ENCODE measurements around the gene TJP1. TPM values are rescaled to one million over a fixed set of nuclear protein-coding genes. Genes with fewer than 3 reads are reported as not detected.

The TJP1 gene
- total and polyA plus RNA-seq, 2 of the 8 experiments (the other 6 are each of a cell fraction or from before 2014, with no cell fraction given) = 46.3 to 138 TPM

DNA sequence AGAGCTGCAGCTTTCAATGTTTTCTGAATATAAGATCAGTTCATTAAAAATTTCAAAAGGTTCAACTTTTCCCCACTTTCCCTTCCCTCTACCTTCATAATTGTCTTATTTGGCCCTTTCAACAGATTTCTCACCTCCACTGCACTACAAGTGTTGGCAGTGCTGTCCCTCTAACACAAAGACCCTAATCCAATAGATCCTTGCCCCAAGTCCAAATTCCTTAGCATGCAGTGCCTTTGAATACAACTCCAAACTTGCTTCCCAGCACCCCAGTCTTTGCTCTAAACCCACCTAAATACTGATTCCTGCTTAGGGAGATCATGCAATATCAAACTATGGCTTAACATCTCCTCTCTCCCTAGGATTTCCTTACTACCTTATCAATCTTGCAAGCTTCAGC, 43.9 kb downstream of the TJP1 start:
- Histone ChIP-seq H2BK20ac (ENCODE audit: low read length) (no peak overlapping the region), H3K9ac (replicated peaks in 1 of 4; ENCODE audit: extremely low read depth in 1 of 4, low read depth in 3 of 4, low read length in 3 of 4) (no peak overlapping the region), H3K4ac (replicated peaks; ENCODE audit: insufficient read length, low read depth, low read length) (peak overlapping the region; percentile 6), H2BK5ac (ENCODE audit: low read depth, low read length) (no peak overlapping the region), H2BK15ac (ENCODE audit: low read length) (no peak overlapping the region), H3K9me3 (ENCODE audit: insufficient read depth in 2 of 2, low read depth in 1 of 2, low read length in 1 of 2) (peaks cover 5% of the 10 kb centered on the region in 2 experiments; a peak in 3 of 4 replicates), H4K5ac (ENCODE audit: insufficient read length, low read depth, low read length) (no peak overlapping the region), H4K20me1 (replicated peaks in 1 of 2; ENCODE audit: control insufficient read depth in 1 of 2, insufficient read depth in 2 of 2, low read length in 2 of 2) (peaks cover 3 to 11% of the 10 kb centered on the region in 2 experiments), H3K36me3 (ENCODE audit: control insufficient read depth in 2 of 4, insufficient read depth in 4 of 4, low read length in 3 of 4) (peaks cover 0 to 8% (median 0%) of the 10 kb centered on the region in 4 experiments; a peak in 2 of 8 replicates), H3K79me2 (ENCODE audit: control insufficient read depth in 1 of 2, insufficient read depth in 2 of 2, low read length in 2 of 2) (peaks cover 5 to 99% of the 10 kb centered on the region in 2 experiments; a peak in 3 of 4 replicates), H3K23ac (ENCODE audit: insufficient read length) (no peak overlapping the region), H2AFZ (ENCODE audit: low read length) (no peak overlapping the region), H3K23me2 (ENCODE audit: low read depth, low read length) (no peaks in the 10 kb centered on the region), H4K91ac (replicated peaks; ENCODE audit: insufficient read length, low read length) (no peak overlapping the region), H3K79me1 (ENCODE audit: low read depth, low read length) (peaks cover 3% of the 10 kb centered on the region; the same call in 1 of the 2 replicates), H3K56ac (replicated peaks; ENCODE audit: insufficient read length, low read depth, low read length) (no peak overlapping the region), H4K8ac (ENCODE audit: extremely low read depth, insufficient read depth, low read length) (no peak overlapping the region), H2BK12ac (ENCODE audit: low read depth, low read length) (0 out of 2 replicates have a peak overlapping the region, but pooled peaks have one; percentile 54), H2BK120ac (replicated peaks; ENCODE audit: low read depth, low read length) (no peak overlapping the region), H3K27ac (ENCODE audit: low read depth, low read length) (no peak overlapping the region), H3K4me1 (replicated peaks in 1 of 4; ENCODE audit: control insufficient read depth in 3 of 4, insufficient read depth in 4 of 4, low read length in 3 of 4) (peaks cover 0 to 15% (median 5%) of the 10 kb centered on the region in 4 experiments; a peak in 4 of 7 replicates), H2AK5ac (ENCODE audit: low read depth, low read length) (no peak overlapping the region), H3K18ac (ENCODE audit: extremely low read depth, low read length) (no peak overlapping the region), H3K4me3 (ENCODE audit: extremely low read depth in 1 of 4, insufficient read depth in 2 of 4, low read depth in 3 of 4, low read length in 4 of 4) (no peak overlapping the region), H3K4me2 (ENCODE audit: insufficient read depth in 1 of 2, low read depth in 2 of 2, low read length in 2 of 2) (no peak overlapping the region), H3K14ac (ENCODE audit: insufficient read length) (no peak overlapping the region), H3K27me3 (replicated peaks in 1 of 4; ENCODE audit: control insufficient read depth in 3 of 4, extremely low read depth in 1 of 4, insufficient read depth in 3 of 4, low read length in 3 of 4) (no peaks in the 10 kb centered on the region)
- no peak for DNase-seq (ENCODE audit: low read depth in 1 of 2, low spot score in 2 of 2)
- CTCF ChIA-PET (ENCODE audit: partially characterized antibody) = interaction anchor here (0.5 to 0.6 kb wide), 2 partner anchors 96 to 188 kb away, joined by 3 read pairs; no protein-coding TSS in a partner anchor
- POLR2A ChIA-PET (ENCODE audit: partially characterized antibody) = interaction anchor here (1.0 kb wide), 1 partner anchor 32 kb away, joined by 3 read pairs; no protein-coding TSS in a partner anchor
- no peak for FAIRE-seq
- TF ChIP-seq KDM1A (IDR thresholded peaks at IDR 0.05; ENCODE audit: borderline replicate concordance, low read length) (no peak), RAD21 (IDR thresholded peaks at IDR 0.05 in 1 of 2, conservative IDR thresholded peaks at IDR 0.05 in 1 of 2; ENCODE audit: low read depth in 2 of 2, low read length in 2 of 2) (no peak), BACH1 (IDR thresholded peaks at IDR 0.05; ENCODE audit: low read length) (no peak), NANOG (IDR thresholded peaks at IDR 0.05; ENCODE audit: insufficient read depth, low read depth, low read length, poor library complexity, severe bottlenecking) (no peak), SAP30 (IDR thresholded peaks at IDR 0.05; ENCODE audit: insufficient read depth, insufficient replicate concordance, low read length) (no peak)
- TF ChIP-seq, protein P1, sequence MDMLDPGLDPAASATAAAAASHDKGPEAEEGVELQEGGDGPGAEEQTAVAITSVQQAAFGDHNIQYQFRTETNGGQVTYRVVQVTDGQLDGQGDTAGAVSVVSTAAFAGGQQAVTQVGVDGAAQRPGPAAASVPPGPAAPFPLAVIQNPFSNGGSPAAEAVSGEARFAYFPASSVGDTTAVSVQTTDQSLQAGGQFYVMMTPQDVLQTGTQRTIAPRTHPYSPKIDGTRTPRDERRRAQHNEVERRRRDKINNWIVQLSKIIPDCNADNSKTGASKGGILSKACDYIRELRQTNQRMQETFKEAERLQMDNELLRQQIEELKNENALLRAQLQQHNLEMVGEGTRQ (IDR thresholded peaks at IDR 0.05; ENCODE audit: low read length) = no peak
